IMR-90 (cell line): ENCODE data around the gene HCN3. TPM values are rescaled to one million over a fixed set of nuclear protein-coding genes. Genes with fewer than 3 reads are reported as not detected.

Source experiments
- ATAC-seq: fragments of 200-7000 bp; cut with Tn5 transposase; 2 replicates; pipeline ENCODE4 v1.9.1; 2020; ENCODE audit warnings: low read depth, mild to moderate bottlenecking, moderate library complexity
- BruUV-seq: library from RNA; stranded (reverse); fragments of 400-500 nt; replicated peaks from 2 replicates; lab custom pipeline; 2021; lab: Mats Ljungman, UMichigan
- CTCF ChIA-PET: fragments of 300-600 bp; formaldehyde crosslinking; extraction: SDS; loops from one replicate; lab custom pipeline; 2021; ENCODE audit warnings: antibody characterized with exemption; lab: Yijun Ruan, JAX
- POLR2A ChIA-PET: fragments of 300-600 bp; sonication (Branson Sonifier 250); formaldehyde crosslinking; loops from one replicate; lab custom pipeline; 2022; ENCODE audit warnings: antibody characterized with exemption; ENCODE audit not compliant: unreplicated experiment; lab: Charles Lee
- DNase-seq: peaks from one replicate; pipeline ENCODE4 v3.0.0; 2013
- H2AFZ ChIP-seq: replicated peaks from 2 replicates; pipeline ENCODE3; 2013; ENCODE audit warnings: low read length, mild to moderate bottlenecking; ENCODE audit not compliant: poor library complexity
- H2AK5ac ChIP-seq: 2 replicates; pipeline ENCODE4 v1.6.1; 2013; ENCODE audit warnings: low read depth, low read length, inconsistent platforms
- H2AK9ac ChIP-seq: replicated peaks from 2 replicates; pipeline ENCODE3; 2013; ENCODE audit warnings: mild to moderate bottlenecking, low read depth, low read length, moderate library complexity; ENCODE audit not compliant: poor library complexity
- H2BK120ac ChIP-seq: 2 replicates; pipeline ENCODE4 v1.6.1; 2013; ENCODE audit warnings: low read depth, low read length, inconsistent platforms
- H2BK15ac ChIP-seq: 3 replicates; pipeline ENCODE4 v1.6.1; 2013; ENCODE audit warnings: low read depth, low read length, inconsistent platforms
- H2BK20ac ChIP-seq: 2 replicates; pipeline ENCODE4 v1.6.1; 2013; ENCODE audit warnings: low read depth, mild to moderate bottlenecking, inconsistent platforms, low read length, moderate library complexity
- H2BK5ac ChIP-seq: 2 replicates; pipeline ENCODE4 v1.6.1; 2013; ENCODE audit warnings: mild to moderate bottlenecking, low read depth, low read length, inconsistent platforms; ENCODE audit not compliant: poor library complexity, severe bottlenecking
- H3K14ac ChIP-seq: replicated peaks from 2 replicates; pipeline ENCODE4 v1.6.1; 2013; ENCODE audit warnings: low read depth, low read length, inconsistent platforms
- H3K18ac ChIP-seq: 2 replicates; pipeline ENCODE4 v1.6.1; 2013; ENCODE audit warnings: low read depth, low read length, control low read depth
- H3K23ac ChIP-seq: 2 replicates; pipeline ENCODE4 v1.6.1; 2013; ENCODE audit warnings: low read depth, low read length, inconsistent platforms
- H3K27ac ChIP-seq: 2 replicates; pipeline ENCODE4 v1.5.1; 2013; ENCODE audit warnings: mild to moderate bottlenecking, control low read depth, low read length; ENCODE audit not compliant: insufficient read depth
- H3K27me3 ChIP-seq: 2 replicates; pipeline ENCODE4 v1.6.1; 2013; ENCODE audit warnings: low read length; ENCODE audit not compliant: control insufficient read depth, insufficient read depth
- H3K36me3 ChIP-seq: 2 replicates; pipeline ENCODE4 v1.6.1; 2013; ENCODE audit warnings: low read length, mixed read lengths; ENCODE audit not compliant: control insufficient read depth, insufficient read depth
- H3K4ac ChIP-seq: 2 replicates; pipeline ENCODE4 v1.6.1; 2013; ENCODE audit warnings: low read depth, low read length, inconsistent platforms
- H3K4me1 ChIP-seq: 2 replicates; pipeline ENCODE4 v1.6.1; 2013; ENCODE audit warnings: low read length, mixed read lengths; ENCODE audit not compliant: control insufficient read depth, insufficient read depth
- H3K4me2 ChIP-seq: 2 replicates; pipeline ENCODE4 v1.6.1; 2013; ENCODE audit warnings: low read depth, mild to moderate bottlenecking, control low read depth, low read length, moderate library complexity
- H3K4me3 ChIP-seq: 2 replicates; pipeline ENCODE4 v1.5.1; 2013; ENCODE audit warnings: low read depth, mild to moderate bottlenecking, control low read depth, low read length, moderate library complexity; ENCODE audit not compliant: insufficient read depth
- H3K56ac ChIP-seq: 2 replicates; pipeline ENCODE4 v1.6.1; 2013; ENCODE audit warnings: low read length, inconsistent platforms; ENCODE audit not compliant: insufficient read depth; ENCODE audit errors: extremely low read depth
- H3K79me1 ChIP-seq, 2 experiments: 2 replicates each; pipeline ENCODE4 v1.6.1; 2013; ENCODE audit warnings: low read length in 2 of 2, inconsistent platforms in 1 of 2, low read depth in 1 of 2
- H3K9ac ChIP-seq: 2 replicates; pipeline ENCODE4 v1.6.1; 2013; ENCODE audit warnings: low read depth, low read length, control low read depth
- H3K9me1 ChIP-seq: 2 replicates; pipeline ENCODE4 v1.6.1; 2013; ENCODE audit warnings: low read length, inconsistent platforms; ENCODE audit not compliant: insufficient read depth
- H3K9me3 ChIP-seq: 2 replicates; pipeline ENCODE4 v1.6.1; 2013; ENCODE audit warnings: low read length; ENCODE audit not compliant: control insufficient read depth, insufficient read depth
- H4K20me1 ChIP-seq: 2 replicates; pipeline ENCODE4 v1.6.1; 2013; ENCODE audit warnings: low read length, inconsistent platforms; ENCODE audit not compliant: insufficient read depth
- H4K5ac ChIP-seq: 2 replicates; pipeline ENCODE4 v1.6.1; 2013; ENCODE audit warnings: mild to moderate bottlenecking, low read depth, low read length, control low read depth
- H4K8ac ChIP-seq, 2 experiments: 2 replicates each; pipeline ENCODE4 v1.6.1; 2013; ENCODE audit warnings: low read depth in 2 of 2, low read length in 2 of 2, control low read depth in 1 of 2, inconsistent platforms in 1 of 2
- H4K91ac ChIP-seq: 2 replicates; pipeline ENCODE4 v1.6.1; 2013; ENCODE audit warnings: low read depth, low read length, inconsistent platforms; ENCODE audit not compliant: insufficient read depth
- BHLHE40 ChIP-seq: fragments of 150-350 bp; IDR thresholded peaks from 2 replicates; pipeline ENCODE4 v1.6.1; 2016; ENCODE audit warnings: mild to moderate bottlenecking, low read depth, low read length
- CEBPB ChIP-seq: IDR thresholded peaks from 2 replicates; pipeline ENCODE4 v1.6.1; 2012; ENCODE audit warnings: low read depth, low read length, improper control_type of control experiment
- CTCF ChIP-seq: conservative IDR thresholded peaks from 2 replicates; pipeline ENCODE4 v1.5.1; 2012; ENCODE audit warnings: mild to moderate bottlenecking, low read depth, low read length, improper control_type of control experiment
- ELK1 ChIP-seq: fragments of 150-350 bp; IDR thresholded peaks from 2 replicates; pipeline ENCODE4 v1.6.1; 2016; ENCODE audit warnings: low read depth, mild to moderate bottlenecking, low read length, moderate library complexity, borderline replicate concordance
- FOS ChIP-seq: fragments of 150-350 bp; IDR thresholded peaks from 2 replicates; pipeline ENCODE4 v1.6.1; 2016; ENCODE audit warnings: low read depth, low read length
- MAFK ChIP-seq: IDR thresholded peaks from 2 replicates; pipeline ENCODE4 v1.6.1; 2012; ENCODE audit warnings: low read depth, low read length, improper control_type of control experiment
- NFE2L2 ChIP-seq: fragments of 150-350 bp; IDR thresholded peaks from 2 replicates; pipeline ENCODE4 v1.6.1; 2016; ENCODE audit warnings: low read depth, mild to moderate bottlenecking, low read length
- POLR2A ChIP-seq: IDR thresholded peaks from 2 replicates; pipeline ENCODE4 v1.6.1; 2012; ENCODE audit warnings: mild to moderate bottlenecking, low read depth, low read length
- RAD21 ChIP-seq: IDR thresholded peaks from 2 replicates; pipeline ENCODE4 v1.6.1; 2012; ENCODE audit warnings: low read length, improper control_type of control experiment
- RCOR1 ChIP-seq: IDR thresholded peaks from 2 replicates; pipeline ENCODE4 v1.6.1; 2012; ENCODE audit warnings: mild to moderate bottlenecking, low read length, improper control_type of control experiment; ENCODE audit not compliant: insufficient replicate concordance
- SMC3 ChIP-seq: fragments of 150-350 bp; IDR thresholded peaks from 2 replicates; pipeline ENCODE4 v1.6.1; 2016; ENCODE audit warnings: low read depth, mild to moderate bottlenecking, antibody characterized with exemption, low read length, moderate library complexity
- WGBS, 2 experiments: methylation state at CpG; one replicate each; pipeline versions ENCODE4 v1.1.5 to v1.1.7; 2013; ENCODE audit warnings: missing lambda C conversion rate in 2 of 2; ENCODE audit not compliant: insufficient read length in 1 of 2; ENCODE audit errors: extremely low coverage in 2 of 2; 5-methylcytosine and 5-hydroxymethylcytosine counted together
- dilution Hi-C: fragments of 300-500 bp; cut with HindIII; formaldehyde crosslinking; loops from one replicate; pipeline ENCODE4 v1.14.3; 2018; ENCODE audit warnings: low sequenced_read_pairs; ENCODE audit not compliant: unreplicated experiment
- in situ Hi-C: fragments of 300-500 bp; cut with MboI; formaldehyde crosslinking; loops from 3 replicates; pipeline ENCODE4 v1.14.3; 2019; ENCODE audit warnings: low sequenced_read_pairs, inconsistent platforms, mixed read lengths
- intact Hi-C: fragments of 100-400 bp; cut with micrococcal nuclease; formaldehyde crosslinking; loops from 2 replicates; pipeline ENCODE4 v1.10.0; 2022
- polyA plus RNA-seq, 3 experiments: library from polyadenylated mRNA; depleted of rRNA; stranded (reverse); fragments of >200 nt; gene quantifications; 2 replicates each; pipeline ENCODE4 v1.2.3, GENCODE V29; 2012; ENCODE audit warnings: low replicate concordance in 1 of 3
- total RNA-seq: library from RNA; depleted of rRNA; stranded (reverse); fragments of >200 nt; gene quantifications from 2 replicates; pipeline ENCODE4 v1.2.3, GENCODE V29; 2012
- TF ChIP-seq, protein P1 (sequence below): fragments of 150-350 bp; IDR thresholded peaks from 2 replicates; pipeline ENCODE4 v1.6.1; 2017; ENCODE audit warnings: mild to moderate bottlenecking, antibody characterized with exemption, low read length, low read depth

The HCN3 gene
- total and polyA plus RNA-seq, 2 of the 4 experiments (the other 2 are of a cell fraction): 0.36 to 2.7 TPM

- Histone ChIP-seq H3K9me1 (peaks cover 16% of the 10 kb centered on the region; the same call in 1 of the 2 replicates), H3K9ac (peak overlapping the region; percentile 73), H3K14ac (0 out of 2 replicates have a peak overlapping the region, but pooled peaks have one; percentile 69), H3K27ac (peak overlapping the region; percentile 63), H3K79me1 (peaks cover 9 to 60% of the 10 kb centered on the region in 2 experiments), H3K18ac (no peak overlapping the region), H2AK5ac (no peak overlapping the region), H4K91ac (no peak overlapping the region), H2BK20ac (no peak overlapping the region), H3K27me3 (no peaks in the 10 kb centered on the region), H2AK9ac (peak overlapping the region; percentile 43), H2BK15ac (no peak overlapping the region), H2AFZ (peak overlapping the region; percentile 88), H3K4me1 (peaks cover 18% of the 10 kb centered on the region; the same call in 1 of the 2 replicates), H4K20me1 (peaks cover 20% of the 10 kb centered on the region), H4K5ac (peak overlapping the region; percentile 47), H3K4me2 (peak overlapping the region; percentile 91), H3K56ac (no peak overlapping the region), H3K9me3 (no peaks in the 10 kb centered on the region), H3K4me3 (peak overlapping the region; percentile 58), H2BK120ac (no peak overlapping the region), H3K4ac (no peak overlapping the region; the same call in 1 of the 2 replicates), H4K8ac (peak overlapping the region; percentile 29 to 54; a peak in 2 of 4 replicates), H2BK5ac (peak overlapping the region; percentile 47), H3K23ac (peak overlapping the region; percentile 89), H3K36me3 (peaks cover 20% of the 10 kb centered on the region)
- WGBS, 2 experiments: 0% methylated on average over 16 of the region's 28 CpGs; no CpG with 5 or more reads in 1 of the 2 experiments
- CTCF ChIA-PET: interaction anchor here (1.2 kb wide), 1 partner anchor 72 kb away, joined by 6 read pairs; no protein-coding TSS in a partner anchor
- in situ Hi-C loops: no loop called here
- ATAC-seq: no peak
- dilution Hi-C loops: no loop called here
- no TSS peak for BruUV-seq
- no peak for TF ChIP-seq CEBPB
- no peak for TF ChIP-seq RAD21
- no peak for TF ChIP-seq FOS
- TF ChIP-seq BHLHE40: no peak
- TF ChIP-seq POLR2A: no peak
- no peak for TF ChIP-seq CTCF
- TF ChIP-seq ELK1: no peak
- TF ChIP-seq NFE2L2: no peak
- no peak for TF ChIP-seq MAFK
- no peak for TF ChIP-seq SMC3
- TF ChIP-seq, protein P1, sequence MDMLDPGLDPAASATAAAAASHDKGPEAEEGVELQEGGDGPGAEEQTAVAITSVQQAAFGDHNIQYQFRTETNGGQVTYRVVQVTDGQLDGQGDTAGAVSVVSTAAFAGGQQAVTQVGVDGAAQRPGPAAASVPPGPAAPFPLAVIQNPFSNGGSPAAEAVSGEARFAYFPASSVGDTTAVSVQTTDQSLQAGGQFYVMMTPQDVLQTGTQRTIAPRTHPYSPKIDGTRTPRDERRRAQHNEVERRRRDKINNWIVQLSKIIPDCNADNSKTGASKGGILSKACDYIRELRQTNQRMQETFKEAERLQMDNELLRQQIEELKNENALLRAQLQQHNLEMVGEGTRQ: no peak
- no peak for TF ChIP-seq RCOR1
- intact Hi-C loops: loop anchor here (2.0 to 10.0 kb wide), 4 partner anchors 50 to 325 kb away; partner anchors contain the start of genes CLK2, MTX1 and THBS3
- DNase-seq: peak; percentile 39
- POLR2A ChIA-PET: no interaction called here
These were observed 45.3 kb downstream of the HCN3 start for GRCh38 chr1:155322571-155322952.
